SKM-1 (cell line): Measurements from ENCODE around the gene AKIRIN1.
"Not testable (repeated sequence)": the region's sequence is repeated elsewhere in the genome, so short reads cannot be mapped to it uniquely, and the experiment has no call there.

Experiments
- DNase-seq: peaks from one replicate; lab custom pipeline; 2025; ENCODE audit not compliant: unreplicated experiment; lab: John Stamatoyannopoulos, UW

The AKIRIN1 gene, protein sequence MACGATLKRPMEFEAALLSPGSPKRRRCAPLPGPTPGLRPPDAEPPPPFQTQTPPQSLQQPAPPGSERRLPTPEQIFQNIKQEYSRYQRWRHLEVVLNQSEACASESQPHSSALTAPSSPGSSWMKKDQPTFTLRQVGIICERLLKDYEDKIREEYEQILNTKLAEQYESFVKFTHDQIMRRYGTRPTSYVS

DNA sequence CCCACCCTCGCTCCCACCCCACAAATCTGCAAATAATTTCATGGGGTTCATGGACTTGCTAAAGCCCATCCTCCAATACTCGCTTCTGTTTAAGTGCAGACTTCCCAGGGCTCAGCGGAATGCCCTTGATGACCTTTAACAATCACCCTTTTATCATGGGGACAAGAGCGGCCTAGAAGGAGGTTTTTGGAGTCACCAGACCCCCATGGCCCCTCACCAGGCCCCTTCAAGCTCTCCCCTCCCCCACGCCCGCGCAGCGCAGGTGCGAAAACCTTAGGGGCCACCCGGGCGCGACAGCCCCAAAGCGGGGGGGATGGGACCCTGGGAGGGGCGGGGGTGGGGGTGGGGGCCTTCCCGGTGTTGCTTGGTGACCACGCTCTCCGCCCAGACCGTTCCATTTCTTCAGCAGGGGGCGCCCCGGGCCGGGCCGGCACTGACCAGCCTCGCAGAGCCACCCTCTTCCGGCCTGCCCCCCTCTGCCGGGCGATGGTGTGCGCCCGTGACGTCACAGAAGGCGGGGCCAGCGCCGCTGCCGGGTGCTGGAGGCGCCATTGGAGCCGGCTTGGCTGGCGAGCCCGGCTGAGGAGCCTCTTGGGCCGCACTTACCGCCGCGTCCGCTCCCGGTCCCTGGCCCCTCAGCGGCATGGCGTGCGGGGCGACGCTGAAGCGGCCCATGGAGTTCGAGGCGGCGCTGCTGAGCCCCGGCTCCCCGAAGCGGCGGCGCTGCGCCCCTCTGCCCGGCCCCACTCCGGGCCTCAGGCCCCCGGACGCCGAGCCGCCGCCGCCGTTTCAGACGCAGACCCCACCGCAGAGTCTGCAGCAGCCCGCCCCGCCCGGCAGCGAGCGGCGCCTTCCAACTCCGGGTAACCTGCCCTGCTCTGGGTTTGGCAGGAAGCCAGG, at the start of gene AKIRIN1:
TSS of gene AKIRIN1 (plus strand) at position 539 of the 900 bp plus-strand sequence. CDS start at position 644, 105 bp downstream.
- DNase-seq = peak; percentile 78

GRCh38 chr1:38941527-38942019, 49.5 kb upstream of the AKIRIN1 start, which contains the start of gene RHBDL2:
Gene RHBDL2, minus strand, starts transcription at chr1:38941830. Its CDS starts 22,618 bp downstream, at chr1:38919212.
- no peak for DNase-seq

DNA sequence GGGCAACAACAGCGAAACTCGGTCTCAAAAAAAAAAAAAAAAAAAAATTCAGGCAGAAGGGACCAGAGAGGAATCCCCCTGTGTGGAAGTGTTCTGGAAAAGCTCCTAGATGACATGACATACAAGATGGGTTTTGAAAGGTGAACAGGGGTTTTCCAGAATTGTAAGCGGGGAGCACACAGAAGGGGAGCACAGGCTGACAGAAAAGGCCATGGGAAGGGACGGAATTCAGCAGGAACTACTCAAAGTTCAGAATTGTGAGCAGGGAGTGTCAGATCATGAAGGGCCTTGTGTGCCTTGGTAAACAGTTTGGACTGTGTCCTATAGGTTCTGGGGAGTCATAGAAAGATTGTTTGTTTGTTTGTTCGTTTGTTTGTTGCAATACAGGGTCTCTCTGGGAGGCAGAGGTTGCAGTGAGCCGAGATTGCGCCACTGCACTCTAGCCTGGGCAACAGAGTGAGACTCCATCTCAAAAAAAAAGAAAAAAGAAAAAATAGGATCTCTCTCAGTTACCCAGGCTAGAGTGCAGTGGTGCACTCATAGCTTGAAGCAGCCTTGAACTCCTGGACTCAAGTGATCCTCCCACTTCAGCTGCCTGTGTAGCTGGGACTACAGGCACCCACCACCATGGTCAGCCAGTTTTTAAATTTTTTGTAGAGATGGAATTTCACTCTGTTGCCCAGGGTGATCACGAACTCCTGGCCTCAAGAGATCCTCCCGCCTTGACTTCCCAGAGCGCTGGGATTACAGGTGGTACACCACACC, 48.2 kb upstream of the AKIRIN1 start:
- no peak for DNase-seq

GRCh38 chr1:38944547-38944946, 46.5 kb upstream of the AKIRIN1 start:
- DNase-seq = no peak

GRCh38 chr1:38950553-38950952, 40.5 kb upstream of the AKIRIN1 start:
- no peak for DNase-seq

- no peak for DNase-seq
These were observed 37.6 kb upstream of the AKIRIN1 start for GRCh38 chr1:38953433-38953860.

- DNase-seq = no peak
These were observed 32.1 kb upstream of the AKIRIN1 start for GRCh38 chr1:38958967-38959366.

DNA sequence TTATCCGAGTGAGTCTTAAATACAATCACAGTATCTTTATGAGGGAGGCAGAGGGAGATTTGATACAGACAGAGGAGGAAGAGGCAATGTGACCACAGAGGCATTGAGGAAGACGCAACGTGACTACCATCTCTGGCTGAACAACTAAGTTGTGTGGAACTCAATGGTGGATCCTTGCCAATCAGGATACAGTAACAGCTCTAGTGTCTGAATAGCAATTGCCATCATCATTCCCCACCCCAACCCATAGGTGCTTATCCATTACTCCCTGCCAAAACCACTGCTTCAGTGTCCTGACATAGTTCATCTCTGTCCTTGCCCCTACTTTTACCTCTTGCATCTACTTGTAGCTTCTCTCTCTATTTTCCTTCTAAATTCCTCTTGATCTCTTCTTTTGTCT, 29.0 kb upstream of the AKIRIN1 start:
- DNase-seq = no peak

DNA sequence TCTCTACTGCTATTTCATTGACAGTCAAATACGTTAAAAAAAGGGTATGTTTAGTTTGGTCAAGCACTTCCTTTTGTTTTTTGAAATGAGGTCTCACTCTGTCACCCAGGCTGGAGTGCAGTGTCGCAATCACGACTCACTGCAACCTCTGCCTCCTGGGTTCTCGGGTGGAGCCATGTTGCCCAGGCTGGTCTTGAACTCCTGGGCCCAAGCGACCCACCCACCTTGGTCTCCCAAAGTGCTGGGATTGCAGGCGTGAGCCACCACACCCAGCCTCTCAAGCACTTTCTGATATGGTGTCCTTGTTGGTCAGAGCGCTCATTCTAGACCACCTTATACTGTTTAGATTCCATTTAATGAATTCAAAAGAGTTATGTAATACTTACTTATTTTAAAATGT, 28.5 kb upstream of the AKIRIN1 start:
- no peak for DNase-seq

DNA sequence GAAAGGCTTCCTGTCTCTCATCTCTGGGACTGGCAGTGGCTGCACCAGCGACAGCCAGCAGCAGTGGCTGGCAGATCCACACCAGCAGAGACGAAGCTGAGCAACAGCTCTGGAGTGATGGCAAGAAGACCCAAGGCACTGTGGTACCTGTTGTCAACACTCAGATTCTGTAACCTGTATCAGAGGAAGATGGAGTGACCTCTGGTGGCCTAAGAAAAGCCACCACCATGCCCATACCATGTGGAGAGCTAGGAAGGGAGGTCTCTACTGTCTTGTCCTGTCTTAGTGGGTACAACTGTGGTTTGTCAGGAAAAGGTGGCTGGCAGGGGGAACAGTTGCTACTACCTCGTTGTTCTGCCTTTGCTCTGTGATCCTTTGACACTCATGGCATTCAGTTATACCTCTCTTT, 26.9 kb upstream of the AKIRIN1 start:
- DNase-seq = no peak

- DNase-seq = not testable (repeated sequence)
These were observed 17.9 kb upstream of the AKIRIN1 start for GRCh38 chr1:38973145-38973544.

DNA sequence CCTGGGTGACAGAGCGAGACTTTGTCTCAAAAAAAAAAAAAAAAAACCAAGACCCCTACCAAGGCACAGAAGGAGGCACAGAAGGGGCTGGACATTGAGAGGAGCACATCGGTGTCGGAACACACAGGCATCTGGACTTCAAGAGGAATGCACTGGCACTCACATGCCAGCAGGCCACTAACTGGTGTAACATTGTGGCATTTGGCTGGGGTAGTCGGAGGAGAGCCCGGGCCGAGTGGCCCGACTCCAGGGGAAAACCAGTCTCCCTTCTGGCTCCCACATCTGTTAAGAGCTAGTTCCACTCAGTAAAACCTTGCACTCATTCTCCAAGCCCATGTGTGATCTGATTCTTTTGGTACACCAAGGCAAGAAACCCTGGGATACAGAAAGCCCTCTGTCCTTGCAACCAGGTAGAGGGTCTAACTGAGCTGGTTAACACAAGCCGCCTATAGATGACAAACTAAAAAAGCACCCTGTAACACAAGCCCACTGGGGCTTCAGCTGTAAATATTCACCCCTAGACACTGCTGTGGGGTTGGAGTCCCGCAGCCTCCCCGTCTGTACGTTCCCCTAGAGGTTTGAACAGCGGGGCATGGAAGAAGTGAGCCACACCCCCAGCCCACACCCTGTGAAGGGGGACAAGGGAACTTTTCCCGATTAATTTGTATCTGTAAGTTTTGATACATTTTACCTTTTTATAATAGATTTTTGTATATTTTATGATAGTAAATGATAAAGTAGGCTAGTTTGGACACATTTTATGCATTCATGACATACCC, 17.2 kb upstream of the AKIRIN1 start:
- no peak for DNase-seq

GRCh38 chr1:38977399-38978244, 13.5 kb upstream of the AKIRIN1 start:
- not testable (repeated sequence) for DNase-seq

GRCh38 chr1:38978245-38978542, 12.9 kb upstream of the AKIRIN1 start:
- not testable (repeated sequence) for DNase-seq

DNA sequence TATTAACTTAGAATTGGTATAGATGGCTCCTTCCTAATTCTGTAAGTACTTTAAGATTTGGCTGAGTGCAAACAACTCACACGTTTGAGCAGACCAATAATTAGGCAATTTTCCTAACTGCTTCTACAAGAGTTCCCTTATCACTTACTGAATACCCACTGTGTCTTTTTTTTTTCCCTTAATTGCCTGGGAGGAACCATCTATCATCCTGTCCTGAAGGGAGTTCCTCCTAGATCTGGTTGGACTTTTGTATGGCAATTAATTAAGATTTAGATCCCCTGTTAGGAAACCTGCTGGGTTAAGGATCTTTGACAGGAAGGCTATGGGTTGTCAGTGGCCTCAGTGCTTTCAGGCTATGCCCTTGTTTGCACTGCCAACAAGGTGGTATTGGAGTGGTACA, 11.7 kb upstream of the AKIRIN1 start:
- DNase-seq = not testable (repeated sequence)

DNA sequence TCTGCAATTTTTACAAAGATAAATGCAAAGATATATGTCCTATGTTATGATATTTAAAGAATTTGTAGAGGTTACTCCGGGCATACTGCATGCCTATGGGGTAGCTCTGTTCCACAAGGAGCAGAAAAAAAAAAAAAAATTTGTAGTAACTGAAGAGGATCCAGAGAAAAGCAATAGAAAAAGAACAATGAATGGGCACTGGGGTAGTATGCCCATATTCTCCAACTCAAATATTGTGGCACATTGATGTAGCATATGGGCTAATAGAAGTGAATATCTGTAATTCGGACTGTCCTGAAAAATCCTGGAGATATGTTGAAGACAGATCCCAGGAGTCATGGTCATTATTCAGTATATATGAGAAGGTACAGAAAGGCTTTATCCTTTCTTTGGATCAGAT, 1.1 kb upstream of the AKIRIN1 start:
- no peak for DNase-seq

DNA sequence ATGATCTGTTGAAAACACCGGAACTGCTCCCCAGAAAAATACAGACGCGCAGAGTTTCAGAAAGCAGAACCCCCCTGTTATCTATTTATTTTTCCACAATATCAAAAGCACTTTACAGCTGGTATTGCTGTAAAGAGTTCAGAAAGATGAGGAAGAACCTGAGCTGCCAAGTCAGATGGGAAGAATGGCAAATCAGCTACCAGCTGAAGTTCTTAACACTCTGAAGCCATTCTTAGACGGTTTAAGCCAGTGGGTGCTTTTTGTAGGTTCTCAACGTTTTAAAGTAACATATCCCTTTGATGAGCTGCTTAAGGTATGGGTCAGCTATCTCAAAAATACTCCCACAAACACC, 714 bp upstream of the AKIRIN1 start:
- DNase-seq = no peak

- DNase-seq = no peak
These were observed 749 bp downstream of the AKIRIN1 start for GRCh38 chr1:38991638-38992411.
